Measurements from ENCODE around the gene SQSTM1. TPM values are rescaled to one million over a fixed set of nuclear protein-coding genes. Genes with fewer than 3 reads are reported as not detected.

Gene SQSTM1
- polyA plus RNA-seq, 2 of the 4 experiments (the other 2 are of a cell fraction): 362 to 625 TPM

DNA sequence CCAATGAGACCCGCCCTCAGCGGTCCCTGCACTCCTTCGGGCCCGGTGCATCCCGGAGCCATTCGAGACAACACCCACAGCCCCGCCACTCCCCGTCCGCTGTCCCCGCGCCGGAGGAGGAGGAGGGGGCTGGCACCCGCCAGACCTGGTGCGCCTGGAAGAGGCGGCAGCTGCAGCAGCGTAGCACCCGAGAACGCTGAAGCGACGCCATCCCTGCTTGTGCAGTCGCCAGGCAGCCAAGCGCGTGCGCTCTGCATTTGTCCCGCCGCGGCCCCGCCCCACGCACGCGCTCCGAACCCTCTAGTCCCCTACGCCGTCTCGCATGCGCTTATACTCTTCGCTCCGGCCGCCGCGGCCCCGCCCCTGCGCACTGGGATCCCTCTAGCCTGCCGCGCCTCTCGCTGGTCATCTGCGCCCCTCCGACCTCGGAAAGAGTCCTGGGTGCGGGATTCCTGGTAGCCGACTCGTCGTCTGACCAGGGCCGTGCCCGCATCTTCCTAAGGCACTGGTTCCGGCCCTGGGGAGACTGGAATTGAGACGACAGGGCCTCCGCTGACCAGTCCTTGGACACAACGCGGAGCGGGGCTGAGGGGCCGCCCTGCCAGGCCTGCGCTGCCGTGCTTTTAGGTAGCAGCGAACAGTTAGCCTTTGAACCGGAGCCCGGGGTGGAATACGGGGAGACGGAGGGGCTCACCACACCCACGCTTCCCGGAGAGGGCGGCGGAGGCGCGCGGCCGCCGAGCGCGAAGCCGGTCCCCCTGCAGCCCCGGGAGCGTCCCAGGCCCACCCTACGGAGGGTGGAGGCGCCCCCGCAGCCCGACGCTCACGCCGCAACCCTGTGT is 38.1 kb downstream of the SQSTM1 start, which contains the start of gene MRNIP (continued):
- TF ChIP-seq, protein P1, sequence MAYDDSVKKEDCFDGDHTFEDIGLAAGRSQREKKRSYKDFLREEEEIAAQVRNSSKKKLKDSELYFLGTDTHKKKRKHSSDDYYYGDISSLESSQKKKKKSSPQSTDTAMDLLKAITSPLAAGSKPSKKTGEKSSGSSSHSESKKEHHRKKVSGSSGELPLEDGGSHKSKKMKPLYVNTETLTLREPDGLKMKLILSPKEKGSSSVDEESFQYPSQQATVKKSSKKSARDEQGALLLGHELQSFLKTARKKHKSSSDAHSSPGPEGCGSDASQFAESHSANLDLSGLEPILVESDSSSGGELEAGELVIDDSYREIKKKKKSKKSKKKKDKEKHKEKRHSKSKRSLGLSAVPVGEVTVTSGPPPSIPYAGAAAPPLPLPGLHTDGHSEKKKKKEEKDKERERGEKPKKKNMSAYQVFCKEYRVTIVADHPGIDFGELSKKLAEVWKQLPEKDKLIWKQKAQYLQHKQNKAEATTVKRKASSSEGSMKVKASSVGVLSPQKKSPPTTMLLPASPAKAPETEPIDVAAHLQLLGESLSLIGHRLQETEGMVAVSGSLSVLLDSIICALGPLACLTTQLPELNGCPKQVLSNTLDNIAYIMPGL (CRISPR knock-in tag; IDR thresholded peaks at IDR 0.05; ENCODE audit: borderline replicate concordance): no peak
- TF ChIP-seq SREBF2 (IDR thresholded peaks at IDR 0.05) (0 out of 2 replicates have a peak, but pooled peaks have one; percentile 11), RAD21 (conservative IDR thresholded peaks at IDR 0.05 in 1 of 2, IDR thresholded peaks at IDR 0.05 in 1 of 2) (peak in 1 of 2 experiments; percentile 30; a peak in 2 of 5 replicates), NFE2L2 (conservative IDR thresholded peaks at IDR 0.05; ENCODE audit: low read length) (no peak), POLR2A (IDR thresholded peaks at IDR 0.05; ENCODE audit: low read length) (peak; percentile 96), KDM1A (IDR thresholded peaks at IDR 0.05; ENCODE audit: low read depth) (no peak), ZSCAN20 (CRISPR knock-in tag; IDR thresholded peaks at IDR 0.05) (no peak), MYC (IDR thresholded peaks at IDR 0.05; ENCODE audit: borderline replicate concordance, low read length) (peak; percentile 93)
- TF ChIP-seq, protein P2, sequence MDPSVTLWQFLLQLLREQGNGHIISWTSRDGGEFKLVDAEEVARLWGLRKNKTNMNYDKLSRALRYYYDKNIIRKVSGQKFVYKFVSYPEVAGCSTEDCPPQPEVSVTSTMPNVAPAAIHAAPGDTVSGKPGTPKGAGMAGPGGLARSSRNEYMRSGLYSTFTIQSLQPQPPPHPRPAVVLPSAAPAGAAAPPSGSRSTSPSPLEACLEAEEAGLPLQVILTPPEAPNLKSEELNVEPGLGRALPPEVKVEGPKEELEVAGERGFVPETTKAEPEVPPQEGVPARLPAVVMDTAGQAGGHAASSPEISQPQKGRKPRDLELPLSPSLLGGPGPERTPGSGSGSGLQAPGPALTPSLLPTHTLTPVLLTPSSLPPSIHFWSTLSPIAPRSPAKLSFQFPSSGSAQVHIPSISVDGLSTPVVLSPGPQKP (IDR thresholded peaks at IDR 0.05; ENCODE audit: low read depth, low read length): no peak

DNA sequence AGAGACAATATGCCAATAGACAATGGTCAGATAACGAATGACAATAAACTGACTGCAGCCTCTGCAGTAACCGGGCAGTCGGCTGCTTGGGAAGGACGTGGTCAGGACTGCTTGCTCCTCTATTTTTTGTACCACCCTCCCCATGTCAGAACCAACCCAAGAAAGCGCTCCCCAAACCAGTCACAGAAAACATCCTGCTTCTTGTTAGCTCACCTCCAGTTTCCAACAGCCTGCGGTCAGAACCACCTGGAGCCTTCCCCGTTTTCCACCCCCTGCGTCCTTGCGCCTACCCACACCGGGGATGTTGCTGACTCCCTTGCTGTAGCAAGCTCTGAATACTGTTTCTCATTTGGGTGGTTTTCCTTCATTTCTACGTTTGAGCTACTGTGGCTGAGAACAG is 39.6 kb downstream of the SQSTM1 start:
- no peak overlapping the region for H3K4me3 ChIP-seq
- no peak for ATAC-seq
- DNase-seq (ENCODE audit: low read depth in 1 of 2, low spot score in 1 of 2): no peak
- CTCF ChIA-PET: interaction anchor here (1.2 to 1.5 kb wide), 5 partner anchors 12 to 97 kb away, joined by 3 to 6 read pairs (median 3); no protein-coding TSS in a partner anchor
- TF ChIP-seq RNF2 (IDR thresholded peaks at IDR 0.05; ENCODE audit: borderline replicate concordance, low read depth) (no peak), ZFP36 (IDR thresholded peaks at IDR 0.05; ENCODE audit: borderline replicate concordance, partially characterized antibody) (no peak)
- H3K9me3 ChIP-seq: no peaks in the 10 kb centered on the region
- H3K4me2 ChIP-seq: peak overlapping the region; percentile 85; the same call in 1 of the 3 replicates
- 85% methylated on average over 11 of the region's 11 CpGs for WGBS (ENCODE audit: missing lambda C conversion rate)
- FAIRE-seq: no peak
- H3K27ac ChIP-seq: no peak overlapping the region
- H3K4me1 ChIP-seq: peaks cover 9% of the 10 kb centered on the region; the same call in 2 of the 3 replicates
- POLR2A ChIA-PET: no interaction called here

DNA sequence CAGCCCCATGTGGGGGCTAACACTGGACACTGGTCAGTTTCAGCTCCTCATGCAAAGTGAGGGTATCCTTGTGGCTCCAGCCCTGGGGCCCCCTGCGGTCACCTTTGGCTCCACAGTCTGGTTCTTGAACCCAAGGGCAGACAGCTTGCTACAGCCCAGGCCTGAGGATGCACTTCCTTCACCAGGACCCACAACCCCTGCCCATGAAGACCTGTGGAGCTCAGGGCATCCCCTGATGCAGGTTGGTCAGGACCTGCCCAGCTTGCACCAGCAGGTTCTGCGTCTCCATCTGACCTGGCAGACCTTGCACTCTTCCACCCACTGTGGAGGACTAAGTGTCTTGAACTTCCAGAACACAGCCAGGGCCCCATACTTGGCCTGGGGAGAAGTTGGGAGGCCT is 41.6 kb downstream of the SQSTM1 start:
- Histone ChIP-seq H3K4me3 (no peak overlapping the region), H3K9me3 (no peaks in the 10 kb centered on the region), H3K4me2 (no peak overlapping the region), H3K27ac (no peak overlapping the region), H3K4me1 (peaks cover 9% of the 10 kb centered on the region; the same call in 2 of the 3 replicates)
- WGBS (ENCODE audit: missing lambda C conversion rate): 84% methylated on average over 2 of the region's 2 CpGs
- no peak for ATAC-seq
- no peak for FAIRE-seq
- CTCF ChIA-PET: interaction anchor here (0.8 to 1.7 kb wide), 3 partner anchors 8 to 60 kb away, joined by 3 to 6 read pairs (median 3); no protein-coding TSS in a partner anchor
- TF ChIP-seq HOXB13 (CRISPR knock-in tag; IDR thresholded peaks at IDR 0.05; ENCODE audit: low read depth) (no peak), MAFK (IDR thresholded peaks at IDR 0.05; ENCODE audit: partially characterized antibody) (no peak), HOXA7 (CRISPR knock-in tag; IDR thresholded peaks at IDR 0.05) (no peak)
- DNase-seq (ENCODE audit: low read depth in 1 of 2, low spot score in 1 of 2): no peak
- POLR2A ChIA-PET: no interaction called here

DNA sequence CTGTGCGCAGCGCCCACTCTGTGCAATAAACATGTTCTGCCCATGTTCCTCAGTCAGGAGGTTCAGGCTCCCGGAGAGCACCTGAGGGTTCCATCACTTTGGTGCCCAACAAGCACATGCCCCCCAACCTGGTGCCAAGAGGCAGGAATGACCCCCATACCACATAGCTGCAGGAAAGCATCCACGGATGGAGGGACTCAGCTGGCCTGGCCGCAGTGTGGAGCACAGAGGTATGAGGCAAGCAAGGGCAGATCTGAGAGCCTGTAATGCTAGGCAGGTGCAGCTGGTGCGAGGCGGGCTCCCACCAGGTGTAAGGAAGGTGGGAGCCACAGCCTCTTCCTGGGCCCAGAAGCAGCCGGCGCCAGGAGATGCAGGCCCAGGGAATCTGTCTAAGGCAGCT is 42.2 kb downstream of the SQSTM1 start:
- POLR2A ChIA-PET: no interaction called here
- no peak for FAIRE-seq
- Histone ChIP-seq H3K27ac (no peak overlapping the region), H3K4me2 (no peak overlapping the region), H3K9me3 (no peaks in the 10 kb centered on the region), H3K4me1 (peaks cover 7% of the 10 kb centered on the region; the same call in 2 of the 3 replicates), H3K4me3 (no peak overlapping the region)
- TF ChIP-seq, protein P1 (CRISPR knock-in tag; IDR thresholded peaks at IDR 0.05; ENCODE audit: borderline replicate concordance): no peak
- TF ChIP-seq, protein P3, sequence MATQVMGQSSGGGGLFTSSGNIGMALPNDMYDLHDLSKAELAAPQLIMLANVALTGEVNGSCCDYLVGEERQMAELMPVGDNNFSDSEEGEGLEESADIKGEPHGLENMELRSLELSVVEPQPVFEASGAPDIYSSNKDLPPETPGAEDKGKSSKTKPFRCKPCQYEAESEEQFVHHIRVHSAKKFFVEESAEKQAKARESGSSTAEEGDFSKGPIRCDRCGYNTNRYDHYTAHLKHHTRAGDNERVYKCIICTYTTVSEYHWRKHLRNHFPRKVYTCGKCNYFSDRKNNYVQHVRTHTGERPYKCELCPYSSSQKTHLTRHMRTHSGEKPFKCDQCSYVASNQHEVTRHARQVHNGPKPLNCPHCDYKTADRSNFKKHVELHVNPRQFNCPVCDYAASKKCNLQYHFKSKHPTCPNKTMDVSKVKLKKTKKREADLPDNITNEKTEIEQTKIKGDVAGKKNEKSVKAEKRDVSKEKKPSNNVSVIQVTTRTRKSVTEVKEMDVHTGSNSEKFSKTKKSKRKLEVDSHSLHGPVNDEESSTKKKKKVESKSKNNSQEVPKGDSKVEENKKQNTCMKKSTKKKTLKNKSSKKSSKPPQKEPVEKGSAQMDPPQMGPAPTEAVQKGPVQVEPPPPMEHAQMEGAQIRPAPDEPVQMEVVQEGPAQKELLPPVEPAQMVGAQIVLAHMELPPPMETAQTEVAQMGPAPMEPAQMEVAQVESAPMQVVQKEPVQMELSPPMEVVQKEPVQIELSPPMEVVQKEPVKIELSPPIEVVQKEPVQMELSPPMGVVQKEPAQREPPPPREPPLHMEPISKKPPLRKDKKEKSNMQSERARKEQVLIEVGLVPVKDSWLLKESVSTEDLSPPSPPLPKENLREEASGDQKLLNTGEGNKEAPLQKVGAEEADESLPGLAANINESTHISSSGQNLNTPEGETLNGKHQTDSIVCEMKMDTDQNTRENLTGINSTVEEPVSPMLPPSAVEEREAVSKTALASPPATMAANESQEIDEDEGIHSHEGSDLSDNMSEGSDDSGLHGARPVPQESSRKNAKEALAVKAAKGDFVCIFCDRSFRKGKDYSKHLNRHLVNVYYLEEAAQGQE (IDR thresholded peaks at IDR 0.05): no peak
- CTCF ChIA-PET: interaction anchor here (1.1 kb wide), 1 partner anchor 19 kb away, joined by 3 read pairs; no protein-coding TSS in a partner anchor
- no peak for DNase-seq (ENCODE audit: low read depth in 1 of 2, low spot score in 1 of 2)
- 89% methylated on average over 8 of the region's 9 CpGs for WGBS (ENCODE audit: missing lambda C conversion rate)
- ATAC-seq: no peak
